HuH-7.5 (cell line): ENCODE results near the gene SLC40A1.

ENCODE experiments used
- DNase-seq: peaks from one replicate; pipeline ENCODE4 v3.0.0; 2011; ENCODE audit warnings: low spot score

The SLC40A1 gene

GRCh38 chr2:189601043-189601442 is 20.5 kb upstream of the SLC40A1 start:
- no peak for DNase-seq

- DNase-seq: no peak
Measured at GRCh38 chr2:189599245-189599644, 18.7 kb upstream of the SLC40A1 start.

- DNase-seq: no peak
Measured at GRCh38 chr2:189595417-189595816, 14.8 kb upstream of the SLC40A1 start.

GRCh38 chr2:189594305-189594704 is 13.7 kb upstream of the SLC40A1 start:
- DNase-seq: no peak

- no peak for DNase-seq
Measured at GRCh38 chr2:189593115-189593514, 12.5 kb upstream of the SLC40A1 start.

- DNase-seq: no peak
Measured at GRCh38 chr2:189592353-189592984, 11.9 kb upstream of the SLC40A1 start.

GRCh38 chr2:189587780-189588179 is 7.2 kb upstream of the SLC40A1 start:
- DNase-seq: no peak

GRCh38 chr2:189585226-189585756 is 4.7 kb upstream of the SLC40A1 start:
- no peak for DNase-seq

- DNase-seq: no peak
Measured at GRCh38 chr2:189584686-189585085, 4.1 kb upstream of the SLC40A1 start.

GRCh38 chr2:189583227-189584198 is 2.9 kb upstream of the SLC40A1 start:
- DNase-seq: no peak

- DNase-seq: no peak
Measured at GRCh38 chr2:189582809-189583192, 2.2 kb upstream of the SLC40A1 start.

- no peak for DNase-seq
Measured at GRCh38 chr2:189582140-189582808, 1.7 kb upstream of the SLC40A1 start.

GRCh38 chr2:189581354-189582139 is 961 bp upstream of the SLC40A1 start:
- DNase-seq: peak; percentile 53

GRCh38 chr2:189580241-189580651 is 340 bp downstream of the SLC40A1 start:
- peak; percentile 49 for DNase-seq

- no peak for DNase-seq
Measured at GRCh38 chr2:189579585-189580186, 900 bp downstream of the SLC40A1 start.

GRCh38 chr2:189578272-189578950 is 2.2 kb downstream of the SLC40A1 start:
- DNase-seq: no peak

GRCh38 chr2:189577121-189577520 is 3.5 kb downstream of the SLC40A1 start:
- no peak for DNase-seq

- DNase-seq: peak; percentile 31
Measured at GRCh38 chr2:189576396-189576795, 4.2 kb downstream of the SLC40A1 start.

GRCh38 chr2:189574793-189575475 is 5.7 kb downstream of the SLC40A1 start:
- peak; percentile 18 for DNase-seq

GRCh38 chr2:189570570-189571031 is 10.0 kb downstream of the SLC40A1 start:
- no peak for DNase-seq
